SH-SY5Y (cell line): ENCODE data around the gene ANKRD11.

Source experiments
- GATA2 ChIP-seq: IDR thresholded peaks from 2 replicates; pipeline ENCODE4 v1.6.1; 2011; ENCODE audit warnings: mild to moderate bottlenecking, low read depth, low read length
- GATA3 ChIP-seq: IDR thresholded peaks from 2 replicates; pipeline ENCODE4 v1.6.1; 2011; ENCODE audit warnings: low read depth, mild to moderate bottlenecking, low read length, moderate library complexity

DNA sequence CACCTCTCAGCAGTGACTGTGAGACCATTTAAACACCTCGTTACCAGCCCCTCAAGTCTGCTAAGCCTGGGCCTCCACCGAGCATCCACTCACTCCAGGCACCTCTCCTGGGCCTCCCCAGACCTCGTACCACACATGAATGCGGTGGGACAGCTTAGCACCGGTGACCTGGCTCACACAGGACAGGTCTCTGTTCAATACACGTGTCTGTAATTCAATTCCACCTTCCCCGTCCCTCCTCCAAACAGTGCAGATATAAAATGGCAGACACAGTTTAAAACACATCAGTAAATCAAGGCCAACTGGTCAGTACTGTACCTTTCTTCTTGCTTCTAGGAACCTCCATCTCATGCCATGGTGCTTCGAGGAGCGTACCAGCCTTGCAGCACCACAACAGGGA lies 199.0 kb downstream of the ANKRD11 start:
- TF ChIP-seq GATA2 (no peak), GATA3 (no peak)
